Stimulated activated CD8-positive, alpha-beta memory T cell treated with anti-CD3 and anti-CD28 coated beads, Interleukin-4, amount 100 ng/mL, for 4 hours (primary cell): ENCODE results near the gene FAM111A.

Experiments
- DNase-seq, 2 donors: peaks; one replicate each; pipeline ENCODE4 v3.0.0-alpha.2; 2020; ENCODE audit warnings: low read depth in 2 of 2, low spot score in 1 of 2

FAM111A gene

DNA sequence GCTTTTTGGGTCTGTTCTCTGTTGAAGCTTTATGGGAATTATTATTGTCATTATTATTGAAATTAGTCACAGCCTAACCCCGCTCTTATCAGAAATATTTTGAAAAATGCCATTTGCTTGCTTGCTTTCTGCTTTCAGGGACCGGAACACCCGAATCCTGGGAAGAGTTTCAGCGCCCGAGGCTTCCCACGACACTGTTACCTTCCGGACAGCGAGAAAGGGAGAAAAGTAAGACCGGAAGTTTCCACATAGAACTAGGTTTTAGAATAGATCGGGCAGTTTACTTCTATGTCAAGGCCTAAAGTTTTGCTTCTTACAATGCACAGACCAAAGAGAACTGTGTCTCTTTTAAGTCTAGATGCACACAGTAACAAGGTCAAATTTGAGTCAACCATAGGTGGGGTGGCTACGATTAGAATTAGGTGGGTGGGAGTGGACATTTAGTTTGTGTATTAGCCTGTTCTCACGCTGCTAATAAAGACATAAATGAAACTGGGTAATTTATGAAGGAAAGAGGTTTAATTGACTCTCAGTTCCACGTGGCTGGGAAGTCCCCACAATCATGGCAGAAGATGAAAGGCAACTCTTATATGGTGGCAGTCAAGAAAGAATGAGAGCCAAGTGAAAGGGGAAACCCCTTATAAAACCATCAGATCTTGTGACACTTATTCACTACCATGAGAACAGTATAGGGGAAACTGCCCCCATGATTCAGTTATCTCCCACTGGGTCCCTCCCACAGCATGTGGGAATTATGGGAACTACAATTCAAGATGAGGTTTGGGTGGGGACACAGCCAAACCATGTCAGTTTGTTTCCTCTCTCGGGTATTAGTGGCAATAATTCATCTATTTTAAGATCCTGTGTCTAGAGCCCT lies 57.1 kb downstream of the FAM111A start:
- no peak for DNase-seq

DNA sequence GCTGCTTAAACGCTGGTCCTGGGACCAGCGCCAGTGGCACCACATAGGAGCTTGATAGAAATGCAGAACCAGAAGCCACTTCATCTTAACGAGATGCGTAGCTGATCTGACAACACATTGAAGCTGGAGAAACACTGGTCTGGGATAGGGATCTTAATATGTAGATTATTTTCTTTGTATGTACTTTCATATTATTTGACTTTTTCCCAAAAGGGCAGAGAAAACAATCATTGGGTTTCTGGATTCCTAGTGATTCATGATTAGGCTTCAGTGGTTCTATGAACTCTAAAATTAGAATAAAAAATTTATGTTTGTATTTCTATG lies 57.7 kb downstream of the FAM111A start:
- no peak for DNase-seq

DNA sequence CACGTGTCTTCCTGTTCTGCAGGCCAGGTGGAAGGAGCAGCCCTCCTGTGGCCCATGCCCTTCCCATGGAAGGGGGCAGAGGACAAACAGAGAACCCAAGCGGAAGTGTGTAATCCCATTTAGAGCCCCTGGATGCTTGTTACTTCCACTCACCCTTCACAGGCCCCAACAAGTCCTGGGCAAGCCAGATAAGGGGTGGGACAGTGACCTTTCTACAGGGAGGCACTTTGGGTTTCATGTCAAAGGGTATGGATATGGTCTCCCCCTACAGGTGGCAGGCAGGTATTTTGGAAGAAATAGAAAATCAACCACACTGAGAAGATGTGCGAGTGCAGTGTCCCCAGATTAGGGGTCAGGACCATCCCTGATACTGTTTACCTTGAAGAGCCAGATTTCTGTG lies 58.7 kb downstream of the FAM111A start:
- no peak for DNase-seq
